Posterior vena cava (tissue), 2 donors: ENCODE results near the gene CCDC88C. TPM values are rescaled to one million over a fixed set of nuclear protein-coding genes. Genes with fewer than 3 reads are reported as not detected.

Experiments
- DNase-seq: peaks from one replicate; pipeline ENCODE4 v3.0.0-alpha.2; 2020; ENCODE audit warnings: low spot score
- intact Hi-C, 2 donors: fragments of 100-400 bp; cut with DNase I; formaldehyde crosslinking; loops; one replicate each; pipeline versions ENCODE4 v1.14.1 to v1.14.2; 2022 to 2023
- total RNA-seq, 2 donors: library from RNA; stranded (reverse); fragmentation: NEBNext Ultra II Directional; extraction: Animal tissue kit (Norgen Biotek cat#: 25700); gene quantifications; one replicate each; pipeline ENCODE4 v1.2.1, GENCODE V29; 2021
- donor health status: DM: yes; HTN: yes; CAD: no.
- donor health status: DM: yes; HTN: yes; CAD: no.

The CCDC88C gene
- total RNA-seq, 2 donors from 2014 or later: 7.2 to 14.9 TPM

GRCh38 chr14:91337699-91338335 is 79.8 kb downstream of the CCDC88C start:
- DNase-seq: no peak
- intact Hi-C loops: no loop called here

GRCh38 chr14:91336093-91336450 is 81.5 kb downstream of the CCDC88C start:
- no peak for DNase-seq
- intact Hi-C loops: no loop called here

- no peak for DNase-seq
- intact Hi-C loops: no loop called here
Measured at GRCh38 chr14:91335191-91336092, 82.2 kb downstream of the CCDC88C start.

GRCh38 chr14:91333650-91334039 is 84.0 kb downstream of the CCDC88C start:
- no peak for DNase-seq
- intact Hi-C loops: loop anchor here in 1 of 2 donors (5.0 kb wide), 1 partner anchor 614 kb away; the partner anchor contains the start of gene FBLN5

GRCh38 chr14:91332986-91333649 is 84.5 kb downstream of the CCDC88C start:
- DNase-seq: no peak
- intact Hi-C loops: loop anchor here in 1 of 2 donors (5.0 kb wide), 1 partner anchor 614 kb away; the partner anchor contains the start of gene FBLN5

- intact Hi-C loops: loop anchor here in 1 of 2 donors (5.0 kb wide), 1 partner anchor 615 kb away; the partner anchor contains the start of gene FBLN5
Measured at GRCh38 chr14:91332171-91332985, 85.2 kb downstream of the CCDC88C start.

GRCh38 chr14:91331721-91332120 is 85.9 kb downstream of the CCDC88C start:
- intact Hi-C loops: loop anchor here in 1 of 2 donors (5.0 kb wide), 1 partner anchor 616 kb away; the partner anchor contains the start of gene FBLN5
- DNase-seq: no peak

More at GRCh38 chr14:91332171-91332985, 85.2 kb downstream of the CCDC88C start:
- no peak for DNase-seq

GRCh38 chr14:91330856-91331255 is 86.8 kb downstream of the CCDC88C start:
- no peak for DNase-seq
- intact Hi-C loops: loop anchor here in 1 of 2 donors (5.0 kb wide), 1 partner anchor 616 kb away; the partner anchor contains the start of gene FBLN5

- no peak for DNase-seq
- intact Hi-C loops: loop anchor here in 1 of 2 donors (5.0 kb wide), 1 partner anchor 617 kb away; the partner anchor contains the start of gene FBLN5
Measured at GRCh38 chr14:91330096-91330696, 87.4 kb downstream of the CCDC88C start.

- no peak for DNase-seq
- intact Hi-C loops: loop anchor here in 1 of 2 donors (5.0 kb wide), 1 partner anchor 618 kb away; the partner anchor contains the start of gene FBLN5
Measured at GRCh38 chr14:91329486-91330014, 88.1 kb downstream of the CCDC88C start.

GRCh38 chr14:91328313-91329050 is 89.1 kb downstream of the CCDC88C start:
- no peak for DNase-seq
- intact Hi-C loops: no loop called here

- DNase-seq: no peak
- intact Hi-C loops: no loop called here
Measured at GRCh38 chr14:91327661-91328312, 89.8 kb downstream of the CCDC88C start.

- DNase-seq: no peak
- intact Hi-C loops: no loop called here
Measured at GRCh38 chr14:91327250-91327595, 90.4 kb downstream of the CCDC88C start.

GRCh38 chr14:91326514-91327249 is 90.9 kb downstream of the CCDC88C start:
- DNase-seq: no peak
- intact Hi-C loops: no loop called here

- intact Hi-C loops: loop anchor here in 1 of 2 donors (5.0 kb wide), 1 partner anchor 92 kb away; the partner anchor contains the start of gene CCDC88C
Measured at GRCh38 chr14:91324606-91325575, 92.7 kb downstream of the CCDC88C start.

More at GRCh38 chr14:91324606-91325575, 92.7 kb downstream of the CCDC88C start:
- DNase-seq: no peak
